HEK293 (cell line): ENCODE measurements around the gene PHOX2B.

Source experiments
- CTCF ChIA-PET: fragments of 350-600 bp; formaldehyde crosslinking; extraction: SDS; loops from one replicate; lab custom pipeline; 2021; ENCODE audit warnings: antibody characterized with exemption; lab: Yijun Ruan, JAX
- POLR2A ChIA-PET: fragments of 300-600 bp; formaldehyde crosslinking; extraction: SDS; loops from one replicate; lab custom pipeline; 2020; ENCODE audit warnings: antibody characterized with exemption, inconsistent platforms; lab: Yijun Ruan, JAX
- H3K27ac ChIP-seq: fragments of 200-500 bp; sonication (Bioruptor generic); 2 replicates; pipeline ENCODE4 v1.5.1; 2014; ENCODE audit warnings: low read depth, low read length, control low read depth, inconsistent platforms; ENCODE audit errors: extremely low read depth
- H3K36me3 ChIP-seq, 2 experiments: fragments of 200-500 bp in 1 of 2; sonication (Bioruptor generic) in 1 of 2; 1 replicate in 1 of 2; 2 replicates in 1 of 2; pipeline ENCODE4 v1.5.1; 2014 to 2017; ENCODE audit warnings: inconsistent platforms in 2 of 2, low read length in 2 of 2; ENCODE audit not compliant: control insufficient read depth in 2 of 2, insufficient read depth in 1 of 2
- H3K4me1 ChIP-seq: fragments of 200-500 bp; sonication (Bioruptor generic); 2 replicates; pipeline ENCODE4 v1.5.1; 2014; ENCODE audit warnings: mild to moderate bottlenecking, low read length, inconsistent platforms; ENCODE audit not compliant: control insufficient read depth, insufficient read depth
- H3K4me3 ChIP-seq: 2 replicates; pipeline ENCODE4 v1.5.1; 2011; ENCODE audit warnings: low read depth, mild to moderate bottlenecking, control low read depth, low read length, moderate library complexity
- H3K9me3 ChIP-seq: fragments of 200-500 bp; sonication (Bioruptor generic); 2 replicates; pipeline ENCODE4 v1.5.1; 2014; ENCODE audit warnings: low read depth, low read length, inconsistent platforms; ENCODE audit not compliant: control insufficient read depth, insufficient read depth
- HIC1 ChIP-seq: fragments of 450-650 bp; formaldehyde crosslinking; IDR thresholded peaks from 2 replicates; pipeline ENCODE4 v1.5.1; 2016; ENCODE audit warnings: missing biosample characterization, missing genetic modification characterization
- KLF1 ChIP-seq: fragments of 450-650 bp; formaldehyde crosslinking; IDR thresholded peaks from 2 replicates; pipeline ENCODE4 v1.5.1; 2016; ENCODE audit warnings: missing biosample characterization, missing genetic modification characterization
- MYNN ChIP-seq: fragments of 450-650 bp; formaldehyde crosslinking; IDR thresholded peaks from 2 replicates; pipeline ENCODE4 v1.5.1; 2016; ENCODE audit warnings: missing biosample characterization, missing genetic modification characterization, borderline replicate concordance
- MZF1 ChIP-seq: fragments of 450-650 bp; formaldehyde crosslinking; IDR thresholded peaks from 2 replicates; pipeline ENCODE4 v1.5.1; 2017; ENCODE audit warnings: missing biosample characterization, missing genetic modification characterization, borderline replicate concordance
- REPIN1 ChIP-seq: fragments of 450-650 bp; formaldehyde crosslinking; IDR thresholded peaks from 2 replicates; pipeline ENCODE4 v1.5.1; 2017; ENCODE audit warnings: missing biosample characterization, missing genetic modification characterization, low read depth
- SALL2 ChIP-seq: fragments of 450-650 bp; formaldehyde crosslinking; IDR thresholded peaks from 2 replicates; pipeline ENCODE4 v1.5.0; 2017; ENCODE audit warnings: missing biosample characterization, mild to moderate bottlenecking, missing genetic modification characterization, borderline replicate concordance
- SP7 ChIP-seq: fragments of 450-650 bp; formaldehyde crosslinking; IDR thresholded peaks from 2 replicates; pipeline ENCODE4 v1.5.1; 2016; ENCODE audit warnings: missing biosample characterization, missing genetic modification characterization
- TSHZ1 ChIP-seq: fragments of 450-650 bp; formaldehyde crosslinking; IDR thresholded peaks from 2 replicates; pipeline ENCODE4 v1.5.1; 2016; ENCODE audit warnings: missing biosample characterization, missing genetic modification characterization, borderline replicate concordance
- ZNF10 ChIP-seq: fragments of 450-650 bp; formaldehyde crosslinking; IDR thresholded peaks from 2 replicates; pipeline ENCODE4 v1.5.1; 2017; ENCODE audit warnings: missing biosample characterization, missing genetic modification characterization
- ZNF2 ChIP-seq: fragments of 450-650 bp; formaldehyde crosslinking; IDR thresholded peaks from 2 replicates; pipeline ENCODE4 v1.5.1; 2016; ENCODE audit warnings: missing biosample characterization, missing genetic modification characterization
- ZNF248 ChIP-seq: fragments of 450-650 bp; formaldehyde crosslinking; IDR thresholded peaks from 2 replicates; pipeline ENCODE4 v1.5.1; 2017; ENCODE audit warnings: missing biosample characterization, missing genetic modification characterization
- ZNF473 ChIP-seq: fragments of 450-650 bp; formaldehyde crosslinking; IDR thresholded peaks from 2 replicates; pipeline ENCODE4 v1.5.1; 2017; ENCODE audit warnings: missing biosample characterization, missing genetic modification characterization
- ZNF521 ChIP-seq: fragments of 450-650 bp; formaldehyde crosslinking; IDR thresholded peaks from 2 replicates; pipeline ENCODE4 v1.5.1; 2017; ENCODE audit warnings: missing biosample characterization, mild to moderate bottlenecking, missing genetic modification characterization
- ZNF548 ChIP-seq: fragments of 450-650 bp; formaldehyde crosslinking; IDR thresholded peaks from 2 replicates; pipeline ENCODE4 v1.5.1; 2016; ENCODE audit warnings: missing biosample characterization, missing genetic modification characterization
- ZNF555 ChIP-seq: fragments of 450-650 bp; formaldehyde crosslinking; conservative IDR thresholded peaks from 2 replicates; pipeline ENCODE4 v1.5.1; 2017; ENCODE audit warnings: missing biosample characterization, mild to moderate bottlenecking, missing genetic modification characterization, inconsistent platforms
- ZNF561 ChIP-seq: fragments of 450-650 bp; IDR thresholded peaks from 2 replicates; pipeline ENCODE4 v1.5.1; 2018; ENCODE audit warnings: missing biosample characterization, missing genetic modification characterization, borderline replicate concordance
- ZNF623 ChIP-seq: fragments of 450-650 bp; formaldehyde crosslinking; IDR thresholded peaks from 2 replicates; pipeline ENCODE4 v1.5.1; 2016; ENCODE audit warnings: missing biosample characterization, missing genetic modification characterization
- ZNF629 ChIP-seq: fragments of 450-650 bp; formaldehyde crosslinking; IDR thresholded peaks from 2 replicates; pipeline ENCODE4 v1.5.1; 2017; ENCODE audit warnings: missing biosample characterization, missing genetic modification characterization
- ZNF645 ChIP-seq: fragments of 450-650 bp; formaldehyde crosslinking; IDR thresholded peaks from 2 replicates; pipeline ENCODE4; 2016; ENCODE audit warnings: missing biosample characterization, missing genetic modification characterization
- ZNF670 ChIP-seq: fragments of 450-650 bp; formaldehyde crosslinking; IDR thresholded peaks from 2 replicates; pipeline ENCODE4 v1.5.1; 2016; ENCODE audit warnings: missing biosample characterization, missing genetic modification characterization, low read depth
- ZNF776 ChIP-seq: fragments of 450-650 bp; formaldehyde crosslinking; IDR thresholded peaks from 2 replicates; pipeline ENCODE4 v1.5.0; 2017; ENCODE audit warnings: missing biosample characterization, missing genetic modification characterization, borderline replicate concordance
- ZSCAN18 ChIP-seq: fragments of 450-650 bp; formaldehyde crosslinking; IDR thresholded peaks from 2 replicates; pipeline ENCODE4 v1.5.1; 2016; ENCODE audit warnings: missing biosample characterization, missing genetic modification characterization

PHOX2B gene

GRCh38 chr4:41746025-41746439 lies 2.5 kb downstream of the PHOX2B start:
- H3K9me3 ChIP-seq = no peaks in the 10 kb centered on the region
- H3K4me3 ChIP-seq = no peak overlapping the region
- ChIA-PET POLR2A (no interaction called here), CTCF (no interaction called here)
- no peak for TF ChIP-seq MYNN
- TF ChIP-seq ZNF629 (tag by site-specific recombination) = no peak
- TF ChIP-seq HIC1 = no peak
- TF ChIP-seq REPIN1 = no peak
- no peaks in the 10 kb centered on the region for H3K36me3 ChIP-seq
- no peaks in the 10 kb centered on the region for H3K4me1 ChIP-seq
- no peak overlapping the region for H3K27ac ChIP-seq

GRCh38 chr4:41745292-41746024 lies 3.1 kb downstream of the PHOX2B start:
- Histone ChIP-seq H3K36me3 (no peaks in the 10 kb centered on the region), H3K9me3 (no peaks in the 10 kb centered on the region), H3K4me1 (no peaks in the 10 kb centered on the region)
- POLR2A ChIA-PET = no interaction called here
- TF ChIP-seq ZNF10 (no peak), KLF1 (tag by site-specific recombination) (no peak)
- TF ChIP-seq, all 188 proteins: peak for 0
- Histone ChIP-seq H3K4me3 (no peak overlapping the region), H3K27ac (no peak overlapping the region)
- CTCF ChIA-PET = interaction anchor here (0.7 kb wide), 1 partner anchor 299 kb away, joined by 3 read pairs; no protein-coding TSS in a partner anchor

GRCh38 chr4:41744572-41745291 lies 3.8 kb downstream of the PHOX2B start:
- H3K27ac ChIP-seq = no peak overlapping the region
- H3K9me3 ChIP-seq = no peaks in the 10 kb centered on the region
- no peaks in the 10 kb centered on the region for H3K36me3 ChIP-seq
- CTCF ChIA-PET = interaction anchor here (0.7 kb wide), 1 partner anchor 298 kb away, joined by 3 read pairs; no protein-coding TSS in a partner anchor
- no peak overlapping the region for H3K4me3 ChIP-seq
- POLR2A ChIA-PET = no interaction called here
- H3K4me1 ChIP-seq = no peaks in the 10 kb centered on the region
- TF ChIP-seq TSHZ1 (tag by site-specific recombination) (no peak), ZNF561 (no peak), ZNF248 (tag by site-specific recombination) (no peak), ZNF548 (tag by site-specific recombination) (no peak), ZNF555 (tag by site-specific recombination) (no peak), ZNF776 (tag by site-specific recombination) (no peak), ZNF623 (tag by site-specific recombination) (no peak), SP7 (no peak), ZNF670 (tag by site-specific recombination) (no peak), MZF1 (tag by site-specific recombination) (no peak), ZNF645 (tag by site-specific recombination) (no peak), ZNF473 (tag by site-specific recombination) (no peak), ZSCAN18 (no peak), SALL2 (tag by site-specific recombination) (no peak), ZNF2 (tag by site-specific recombination) (no peak), ZNF521 (tag by site-specific recombination) (no peak)
